Renal pelvis (tissue), 3 donors: ENCODE data around the gene ITPRIP. TPM values are rescaled to one million over a fixed set of nuclear protein-coding genes. Genes with fewer than 3 reads are reported as not detected.

ENCODE experiments used
- polyA plus RNA-seq, 3 donors: library from polyadenylated mRNA; unstranded; fragments of 120-200 nt; gene quantifications; one replicate each; pipeline ENCODE4 v1.2.1, GENCODE V29; 2013; ENCODE audit not compliant: insufficient read length in 3 of 3

The ITPRIP gene
- polyA plus RNA-seq, 3 donors, result 7.7 to 11.6 (median 11.0) TPM

Other genes starting within 250 kb of the ITPRIP start
- gene SFR1, start 216.3 kb downstream of the ITPRIP start, polyA plus RNA-seq, result 10 to 100 TPM in 1 of 3 donors, 1 to 10 TPM in 2; 9.3 to 10.6 (median 9.9) TPM
- gene CFAP43, start 106.1 kb downstream of the ITPRIP start, polyA plus RNA-seq, result 10 to 100 TPM; 13.4 to 29.6 (median 25.0) TPM
- gene GSTO1, start 83.6 kb downstream of the ITPRIP start, polyA plus RNA-seq, result 10 to 100 TPM; 81.9 to 92.9 (median 89.2) TPM
- gene GSTO2, start 69.3 kb downstream of the ITPRIP start, polyA plus RNA-seq, result 10 to 100 TPM; 27.9 to 49.0 (median 37.7) TPM
- gene CFAP58, start 15.4 kb upstream of the ITPRIP start, polyA plus RNA-seq, result under 1 TPM; 0.34 to 0.58 (median 0.45) TPM